GM12878 (cell line): ENCODE measurements around the gene ALCAM.

Experiments used
- MXI1 ChIP-seq: fragments of 150-350 bp; IDR thresholded peaks from 2 replicates; pipeline ENCODE4 v1.6.1; 2011; ENCODE audit warnings: low read depth, mild to moderate bottlenecking, inconsistent platforms, low read length, improper control_type of control experiment
- TF ChIP-seq, protein P1 (sequence below): IDR thresholded peaks from 2 replicates; pipeline ENCODE4 v1.6.1; 2012; ENCODE audit warnings: low read length, inconsistent platforms

DNA sequence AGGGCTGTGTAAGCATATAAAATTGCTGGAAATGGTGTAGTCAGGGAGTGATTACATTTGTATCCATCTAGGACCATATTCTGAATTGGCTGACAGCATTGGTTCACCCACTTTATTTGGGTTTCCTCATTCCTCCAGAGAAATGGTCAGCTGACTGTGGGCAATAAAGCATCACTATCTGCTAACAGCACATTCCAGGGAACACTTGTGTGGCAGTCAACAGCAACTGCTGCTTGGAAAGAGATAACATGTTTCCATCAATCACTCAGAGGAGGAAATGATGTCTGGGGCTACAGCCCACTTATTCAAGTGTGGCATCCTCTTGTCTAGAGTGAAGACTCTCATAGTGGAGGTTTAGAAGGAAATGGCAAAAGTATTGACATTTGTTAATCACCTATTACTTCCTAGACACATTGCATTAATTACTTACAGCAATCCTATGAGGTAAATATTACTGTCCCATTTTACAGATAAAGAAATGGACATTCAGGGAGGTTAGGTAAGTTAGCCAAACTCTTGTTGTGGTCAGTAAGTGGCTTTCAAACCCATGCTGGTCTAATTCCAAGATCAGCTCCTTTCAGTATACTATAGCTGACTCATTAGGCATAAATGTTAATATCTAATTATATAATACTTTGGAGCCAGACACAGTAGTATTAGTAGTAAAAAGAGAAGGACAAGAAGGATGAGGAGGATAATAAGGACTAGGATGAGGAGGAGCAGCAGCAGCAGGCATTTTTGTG lies 247.8 kb downstream of the ALCAM start:
- TF ChIP-seq MXI1, result no peak
- TF ChIP-seq, protein P1, sequence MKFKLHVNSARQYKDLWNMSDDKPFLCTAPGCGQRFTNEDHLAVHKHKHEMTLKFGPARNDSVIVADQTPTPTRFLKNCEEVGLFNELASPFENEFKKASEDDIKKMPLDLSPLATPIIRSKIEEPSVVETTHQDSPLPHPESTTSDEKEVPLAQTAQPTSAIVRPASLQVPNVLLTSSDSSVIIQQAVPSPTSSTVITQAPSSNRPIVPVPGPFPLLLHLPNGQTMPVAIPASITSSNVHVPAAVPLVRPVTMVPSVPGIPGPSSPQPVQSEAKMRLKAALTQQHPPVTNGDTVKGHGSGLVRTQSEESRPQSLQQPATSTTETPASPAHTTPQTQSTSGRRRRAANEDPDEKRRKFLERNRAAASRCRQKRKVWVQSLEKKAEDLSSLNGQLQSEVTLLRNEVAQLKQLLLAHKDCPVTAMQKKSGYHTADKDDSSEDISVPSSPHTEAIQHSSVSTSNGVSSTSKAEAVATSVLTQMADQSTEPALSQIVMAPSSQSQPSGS, result no peak
